Body of pancreas (tissue), 4 donors: ENCODE measurements around the gene TNFRSF1A. TPM values are rescaled to one million over a fixed set of nuclear protein-coding genes. Genes with fewer than 3 reads are reported as not detected.
A peak's percentile ranks its signal among the peaks of the same experiment; 100 is the strongest.

Experiments used
- ATAC-seq: fragments of 150-250 bp; one replicate; pipeline ENCODE4 v1.9.1; 2016
- DNase-seq, 4 donors: peaks; one replicate each; pipeline ENCODE4 v3.0.0-alpha.2; 2019
- H3K27ac ChIP-seq, 4 donors: fragments of 200-600 bp; sonication (generic); 1 replicate in 3 of 4; 2 replicates in 1 of 4; pipeline versions ENCODE4 v1.5.1 to v1.6.1; 2016 to 2019; ENCODE audit warnings: mild to moderate bottlenecking in 1 of 4, mixed read lengths in 1 of 4, moderate library complexity in 1 of 4
- H3K27me3 ChIP-seq, 2 donors: fragments of 200-600 bp; sonication (generic); one replicate each; pipeline ENCODE4 v1.6.0; 2016; ENCODE audit warnings: mild to moderate bottlenecking in 1 of 2
- H3K36me3 ChIP-seq, 2 donors: fragments of 200-600 bp; sonication (generic); replicated peaks in 1 of 2; 2 replicates each; pipeline ENCODE4 v1.5.1; 2016; ENCODE audit warnings: low read depth in 2 of 2; ENCODE audit not compliant: insufficient read depth in 1 of 2
- H3K4me1 ChIP-seq: fragments of 200-600 bp; sonication (generic); one replicate; pipeline ENCODE4 v1.6.0; 2016
- H3K4me3 ChIP-seq, 2 donors: fragments of 200-600 bp; sonication (generic); 1 replicate in 1 of 2; 2 replicates in 1 of 2; pipeline ENCODE4 v1.5.1; 2016 to 2019
- H3K9me3 ChIP-seq, 3 donors: fragments of 200-600 bp; sonication (generic); 1 replicate in 2 of 3; 2 replicates in 1 of 3; pipeline ENCODE4 v1.5.1; 2016
- CTCF ChIP-seq, 7 experiments: fragments of 450-650 bp in 4 of 7; fragments of 200-600 bp in 3 of 7; sonication (generic) in 3 of 7; IDR thresholded peaks; one replicate each; pipeline ENCODE4 v1.5.1; 2016 to 2019; ENCODE audit warnings: antibody characterized with exemption in 7 of 7
- POLR2A ChIP-seq, 3 donors: fragments of 450-650 bp; IDR thresholded peaks; one replicate each; pipeline ENCODE4 v1.6.1; 2016; ENCODE audit warnings: antibody characterized with exemption in 3 of 3, mild to moderate bottlenecking in 2 of 3
- WGBS, 2 donors: methylation state at CpG; one replicate each; pipeline ENCODE4 v1.1.5; 2017; 5-methylcytosine and 5-hydroxymethylcytosine counted together
- intact Hi-C: fragments of 100-400 bp; cut with DNase I; formaldehyde crosslinking; loops from one replicate; pipeline ENCODE4 v1.15.1; 2023
- total RNA-seq, 2 donors: library from RNA; depleted of rRNA; stranded (reverse); fragments of >200 nt; gene quantifications; one replicate each; pipeline ENCODE4 v1.1.0, GENCODE V29; 2016

Gene TNFRSF1A
- total RNA-seq, 2 donors from 2014 or later, result 54.5 to 92.0 TPM

- no peak for ATAC-seq
- H3K4me1 ChIP-seq, result peaks cover 42% of the 10 kb centered on the region
- peak overlapping the region in 2 of 4 donors; percentile 51 to 75 for H3K27ac ChIP-seq
- H3K9me3 ChIP-seq, result no peaks in the 10 kb centered on the region
- H3K36me3 ChIP-seq, result no peaks in the 10 kb centered on the region
- TF ChIP-seq POLR2A (IDR thresholded peaks at IDR 0.05) (no peak), CTCF (IDR thresholded peaks at IDR 0.05) (no peak)
- H3K4me3 ChIP-seq, result no peak overlapping the region
- 42 to 46% methylated on average over 6 of the region's 6 CpGs for WGBS, 2 donors
- H3K27me3 ChIP-seq, result no peaks in the 10 kb centered on the region
- intact Hi-C loops, result no loop called here
- no peak for DNase-seq
Observed at GRCh38 chr12:6321905-6322304, 20.0 kb downstream of the TNFRSF1A start.

GRCh38 chr12:6319446-6319845, 22.4 kb downstream of the TNFRSF1A start:
- no peaks in the 10 kb centered on the region for H3K9me3 ChIP-seq
- H3K36me3 ChIP-seq, result no peaks in the 10 kb centered on the region
- H3K4me1 ChIP-seq, result peaks cover 23% of the 10 kb centered on the region
- intact Hi-C loops, result no loop called here
- H3K4me3 ChIP-seq, result no peak overlapping the region
- WGBS, 2 donors, result 89 to 91% methylated on average over 4 of the region's 4 CpGs
- no peaks in the 10 kb centered on the region for H3K27me3 ChIP-seq
- no peak for DNase-seq
- H3K27ac ChIP-seq, result no peak overlapping the region
- no peak for ATAC-seq
- TF ChIP-seq POLR2A (IDR thresholded peaks at IDR 0.05) (no peak), CTCF (IDR thresholded peaks at IDR 0.05) (no peak)

- Histone ChIP-seq H3K27ac (no peak overlapping the region), H3K4me3 (no peak overlapping the region), H3K9me3 (no peaks in the 10 kb centered on the region), H3K4me1 (peaks cover 17% of the 10 kb centered on the region), H3K36me3 (no peaks in the 10 kb centered on the region), H3K27me3 (no peaks in the 10 kb centered on the region)
- DNase-seq, result no peak
- TF ChIP-seq POLR2A (IDR thresholded peaks at IDR 0.05), result no peak
- no peak for TF ChIP-seq CTCF (IDR thresholded peaks at IDR 0.05)
- 71 to 83% methylated on average over 14 to 16 of the region's 16 CpGs for WGBS, 2 donors
- intact Hi-C loops, result no loop called here
- no peak for ATAC-seq
Observed at GRCh38 chr12:6318440-6318879, 23.4 kb downstream of the TNFRSF1A start.

DNA sequence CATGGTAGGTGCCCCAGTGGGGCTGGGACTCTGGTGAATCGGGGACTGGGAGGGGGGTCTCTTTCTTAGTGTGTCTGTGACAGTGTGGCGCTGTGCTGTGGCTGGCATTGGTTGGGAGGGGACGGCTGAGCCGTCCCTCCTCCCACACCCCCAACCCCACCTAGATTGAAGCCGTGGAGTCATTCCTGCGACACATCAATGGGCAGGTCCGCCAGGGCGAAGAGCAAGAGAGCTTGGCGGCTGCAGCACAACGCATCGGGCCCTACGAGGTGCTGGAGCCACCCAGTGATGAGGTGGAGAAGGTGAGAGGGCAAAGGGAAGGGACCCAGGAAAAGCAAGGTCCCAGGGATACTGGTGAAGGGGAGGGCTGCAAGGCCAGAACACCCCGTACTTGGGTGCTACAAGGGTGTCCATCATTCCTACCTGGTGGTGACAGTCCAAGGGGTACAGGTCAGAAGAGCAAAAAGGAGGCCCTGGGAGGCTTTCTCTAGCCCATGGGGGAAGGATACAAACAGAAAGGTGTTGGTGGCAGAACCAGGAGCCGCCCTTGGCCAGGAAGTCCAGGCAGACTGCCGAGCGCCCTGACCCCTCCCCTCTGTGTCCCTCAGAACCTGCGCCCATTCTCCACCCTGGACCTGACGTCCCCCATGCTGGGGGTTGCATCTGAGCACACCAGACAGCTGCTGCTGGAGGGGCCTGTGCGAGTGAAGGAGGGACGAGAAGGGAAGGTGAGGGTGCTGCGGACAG, 24.0 kb downstream of the TNFRSF1A start:
- Histone ChIP-seq H3K36me3 (no peaks in the 10 kb centered on the region), H3K4me1 (peaks cover 18% of the 10 kb centered on the region), H3K4me3 (no peak overlapping the region), H3K27me3 (no peaks in the 10 kb centered on the region), H3K27ac (no peak overlapping the region), H3K9me3 (no peaks in the 10 kb centered on the region)
- intact Hi-C loops, result no loop called here
- TF ChIP-seq CTCF (IDR thresholded peaks at IDR 0.05) (no peak), POLR2A (IDR thresholded peaks at IDR 0.05) (no peak)
- DNase-seq, result no peak
- WGBS, 2 donors, result 87 to 88% methylated on average over 15 to 21 of the region's 21 CpGs
- no peak for ATAC-seq
